ENCODE data around the gene IMPG2.

- no peak for TF ChIP-seq CTCF (IDR thresholded peaks at IDR 0.05; ENCODE audit: low read length)
- TF ChIP-seq EZH2phosphoT487 (IDR thresholded peaks at IDR 0.05; ENCODE audit: low read length): no peak
- TF ChIP-seq EZH2 (optimal IDR thresholded peaks at IDR 0.05; ENCODE audit: low read depth, low read length): no peak
Observed at GRCh38 chr3:101243285-101244211, 76.8 kb downstream of the IMPG2 start.
